Keratinocyte (primary cell): ENCODE data around the gene CLDN19. TPM values are rescaled to one million over a fixed set of nuclear protein-coding genes. Genes with fewer than 3 reads are reported as not detected.

Source experiments
- DNase-seq: peaks from one replicate; pipeline ENCODE4 v3.0.0-alpha.2; 2011; ENCODE audit warnings: low read depth, missing footprints, low spot score
- FAIRE-seq: peaks from 2 replicates; lab custom pipeline; 2011; peaks lifted over from hg19 to GRCh38; lab: Jason Lieb, UNC
- H2AFZ ChIP-seq: 2 replicates; pipeline ENCODE4 v1.6.0; 2012; ENCODE audit warnings: low read length, control low read depth, inconsistent platforms; ENCODE audit not compliant: control insufficient read depth
- H3K27ac ChIP-seq: 2 replicates; pipeline ENCODE4 v1.5.1; 2011; ENCODE audit warnings: low read length; ENCODE audit not compliant: control insufficient read depth, insufficient read depth
- H3K27me3 ChIP-seq: 3 replicates; pipeline ENCODE4 v1.6.0; 2011; ENCODE audit warnings: low read length; ENCODE audit not compliant: control insufficient read depth, insufficient read depth; ENCODE audit errors: extremely low read depth
- H3K36me3 ChIP-seq, 2 experiments: 2 replicates in 1 of 2; 3 replicates in 1 of 2; pipeline ENCODE4 v1.5.1; 2011; ENCODE audit warnings: low read length in 2 of 2, mild to moderate bottlenecking in 1 of 2; ENCODE audit not compliant: control insufficient read depth in 2 of 2, insufficient read depth in 2 of 2; ENCODE audit errors: extremely low read depth in 1 of 2
- H3K4me1 ChIP-seq: 3 replicates; pipeline ENCODE4 v1.5.1; 2011; ENCODE audit warnings: low read length; ENCODE audit not compliant: control insufficient read depth, insufficient read depth; ENCODE audit errors: extremely low read depth
- H3K4me2 ChIP-seq: 3 replicates; pipeline ENCODE4 v1.6.0; 2011; ENCODE audit warnings: low read depth, low read length; ENCODE audit not compliant: control insufficient read depth, insufficient read depth; ENCODE audit errors: extremely low read depth
- H3K4me3 ChIP-seq, 3 experiments: fragments of 200-600 bp in 1 of 3; sonication (generic) in 1 of 3; 2 replicates in 2 of 3; 3 replicates in 1 of 3; pipeline ENCODE4 v1.5.1; 2011 to 2016; ENCODE audit warnings: low read length in 3 of 3, mild to moderate bottlenecking in 3 of 3, control low read depth in 2 of 3, inconsistent platforms in 1 of 3, low read depth in 1 of 3, mixed read lengths in 1 of 3, mixed run types in 1 of 3, moderate library complexity in 1 of 3; ENCODE audit not compliant: control insufficient read depth in 2 of 3, insufficient read depth in 2 of 3; ENCODE audit errors: extremely low read depth in 1 of 3
- H3K79me2 ChIP-seq: 2 replicates; pipeline ENCODE4 v1.6.0; 2012; ENCODE audit warnings: low read length; ENCODE audit not compliant: control insufficient read depth, insufficient read depth
- H3K9ac ChIP-seq: 3 replicates; pipeline ENCODE4 v1.6.0; 2011; ENCODE audit warnings: low read length; ENCODE audit not compliant: control insufficient read depth, insufficient read depth; ENCODE audit errors: extremely low read depth
- H3K9me1 ChIP-seq: 3 replicates; pipeline ENCODE4 v1.6.0; 2011; ENCODE audit warnings: low read length; ENCODE audit not compliant: control insufficient read depth, insufficient read depth; ENCODE audit errors: extremely low read depth
- H3K9me3 ChIP-seq: 2 replicates; pipeline ENCODE4 v1.5.1; 2012; ENCODE audit warnings: low read depth, low read length; ENCODE audit not compliant: control insufficient read depth
- H4K20me1 ChIP-seq: 3 replicates; pipeline ENCODE4 v1.6.0; 2011; ENCODE audit warnings: low read length; ENCODE audit not compliant: control insufficient read depth, insufficient read depth; ENCODE audit errors: extremely low read depth
- EZH2 ChIP-seq: IDR thresholded peaks from one replicate; pipeline ENCODE4 v1.6.1; 2012; ENCODE audit warnings: inconsistent platforms, mild to moderate bottlenecking, low read length, moderate library complexity
- dilution Hi-C: fragments of 300-500 bp; cut with MboI; formaldehyde crosslinking; loops from one replicate; pipeline ENCODE4 v1.7.0; 2020; ENCODE audit warnings: low sequenced_read_pairs; ENCODE audit not compliant: extremely low pct_ligation_motif_present
- polyA plus RNA-seq, 5 experiments: library from polyadenylated mRNA; depleted of rRNA in 3 of 5; stranded (reverse) in 3 of 5; stranded (forward) in 1 of 5; unstranded in 1 of 5; fragments of >200 nt; gene quantifications; 1 replicate in 1 of 5; 2 replicates in 3 of 5; 3 replicates in 1 of 5; pipeline versions ENCODE4 v1.2.1 to v1.2.3, GENCODE V29; 2011 to 2012; ENCODE audit warnings: missing spikeins in 2 of 5, low read depth in 1 of 5, low replicate concordance in 1 of 5
- TF ChIP-seq, protein P1 (sequence below), 3 experiments: IDR thresholded peaks in 1 of 3; conservative IDR thresholded peaks in 1 of 3; optimal IDR thresholded peaks in 1 of 3; 2 replicates in 2 of 3; 3 replicates in 1 of 3; pipeline versions ENCODE3 to v1.5.1; 2011; ENCODE audit warnings: low read length in 3 of 3, mild to moderate bottlenecking in 3 of 3, moderate library complexity in 2 of 3, control low read depth in 1 of 3, inconsistent platforms in 1 of 3; ENCODE audit not compliant: insufficient read depth in 2 of 3; ENCODE audit errors: extremely low read depth in 1 of 3

CLDN19 gene
- polyA plus RNA-seq, 1 donor (not counting 4 experiments of a cell fraction or from before 2014, with no cell fraction given) = not detected

DNA sequence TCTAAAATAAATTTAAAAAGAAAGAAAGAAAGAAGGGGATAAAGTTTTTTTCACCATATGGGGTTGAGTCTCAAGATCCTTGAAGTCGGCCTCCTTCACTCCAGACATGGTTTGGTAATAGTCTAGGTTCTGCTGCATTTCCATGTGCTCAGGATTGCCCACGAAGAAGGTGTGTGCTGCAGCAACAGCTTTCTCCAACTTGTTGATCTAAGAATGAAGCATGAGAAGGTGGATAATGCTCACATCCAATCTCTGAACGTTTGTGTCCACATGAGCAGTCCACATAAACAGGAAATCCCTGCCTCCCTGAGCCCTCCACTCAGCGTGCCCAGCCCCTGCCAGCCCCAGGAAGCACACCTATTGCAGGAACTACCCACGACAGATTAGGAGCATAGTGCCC lies 22.2 kb upstream of the CLDN19 start:
- dilution Hi-C loops = no loop called here
- peaks cover 26% of the 10 kb centered on the region for H3K79me2 ChIP-seq
- FAIRE-seq = no peak

DNA sequence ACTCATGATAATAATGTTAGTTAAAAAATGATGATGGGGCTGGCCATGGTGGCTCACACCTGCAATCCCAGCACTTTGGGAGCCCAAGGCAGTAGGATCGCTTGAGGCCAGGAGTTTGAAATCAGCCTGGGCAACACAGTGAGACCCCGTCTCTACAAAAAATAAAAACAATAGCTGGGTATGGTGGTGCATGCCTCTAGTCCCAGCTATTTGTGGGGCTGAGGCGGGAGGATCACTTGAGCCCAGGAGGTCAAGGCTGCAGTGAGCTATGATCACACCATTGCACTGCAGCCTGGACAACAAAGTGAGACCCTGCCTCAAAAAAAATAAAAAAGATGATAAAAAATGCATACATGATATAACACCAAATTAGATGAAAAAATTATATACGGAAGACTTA lies 21.5 kb upstream of the CLDN19 start:
- Histone ChIP-seq H3K9me1 (no peaks in the 10 kb centered on the region), H3K9me3 (no peaks in the 10 kb centered on the region), H3K79me2 (peaks cover 24% of the 10 kb centered on the region), H3K9ac (no peak overlapping the region), H3K27me3 (no peaks in the 10 kb centered on the region), H3K4me3 (no peak overlapping the region), H4K20me1 (no peaks in the 10 kb centered on the region), H3K4me1 (peaks cover 13% of the 10 kb centered on the region), H3K4me2 (no peak overlapping the region), H3K27ac (no peak overlapping the region), H2AFZ (no peak overlapping the region), H3K36me3 (peaks cover 7 to 14% of the 10 kb centered on the region in 2 experiments)
- no peak for DNase-seq
- TF ChIP-seq, protein P1, sequence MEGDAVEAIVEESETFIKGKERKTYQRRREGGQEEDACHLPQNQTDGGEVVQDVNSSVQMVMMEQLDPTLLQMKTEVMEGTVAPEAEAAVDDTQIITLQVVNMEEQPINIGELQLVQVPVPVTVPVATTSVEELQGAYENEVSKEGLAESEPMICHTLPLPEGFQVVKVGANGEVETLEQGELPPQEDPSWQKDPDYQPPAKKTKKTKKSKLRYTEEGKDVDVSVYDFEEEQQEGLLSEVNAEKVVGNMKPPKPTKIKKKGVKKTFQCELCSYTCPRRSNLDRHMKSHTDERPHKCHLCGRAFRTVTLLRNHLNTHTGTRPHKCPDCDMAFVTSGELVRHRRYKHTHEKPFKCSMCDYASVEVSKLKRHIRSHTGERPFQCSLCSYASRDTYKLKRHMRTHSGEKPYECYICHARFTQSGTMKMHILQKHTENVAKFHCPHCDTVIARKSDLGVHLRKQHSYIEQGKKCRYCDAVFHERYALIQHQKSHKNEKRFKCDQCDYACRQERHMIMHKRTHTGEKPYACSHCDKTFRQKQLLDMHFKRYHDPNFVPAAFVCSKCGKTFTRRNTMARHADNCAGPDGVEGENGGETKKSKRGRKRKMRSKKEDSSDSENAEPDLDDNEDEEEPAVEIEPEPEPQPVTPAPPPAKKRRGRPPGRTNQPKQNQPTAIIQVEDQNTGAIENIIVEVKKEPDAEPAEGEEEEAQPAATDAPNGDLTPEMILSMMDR (optimal IDR thresholded peaks at IDR 0.05 in 1 of 3, IDR thresholded peaks at IDR 0.05 in 1 of 3, conservative IDR thresholded peaks at IDR 0.05 in 1 of 3; ENCODE audit: extremely low read depth in 1 of 3, insufficient read depth in 2 of 3, low read length in 3 of 3) = no peak
- TF ChIP-seq EZH2 = no peak
- dilution Hi-C loops = no loop called here
- no peak for FAIRE-seq

More for the DNA sequence above, 22.2 kb upstream of the CLDN19 start:
- TF ChIP-seq, protein P1 (optimal IDR thresholded peaks at IDR 0.05 in 1 of 3, IDR thresholded peaks at IDR 0.05 in 1 of 3, conservative IDR thresholded peaks at IDR 0.05 in 1 of 3; ENCODE audit: extremely low read depth in 1 of 3, insufficient read depth in 2 of 3, low read length in 3 of 3) = no peak
- no peak for TF ChIP-seq EZH2
- no peaks in the 10 kb centered on the region for H3K9me3 ChIP-seq
- H3K36me3 ChIP-seq = peaks cover 6 to 8% of the 10 kb centered on the region in 2 experiments
- H3K4me3 ChIP-seq = no peak overlapping the region
- no peak overlapping the region for H3K4me2 ChIP-seq
- DNase-seq = no peak
- no peaks in the 10 kb centered on the region for H3K9me1 ChIP-seq
- H3K4me1 ChIP-seq = peaks cover 13% of the 10 kb centered on the region
- H4K20me1 ChIP-seq = no peaks in the 10 kb centered on the region
- no peaks in the 10 kb centered on the region for H3K27me3 ChIP-seq
- no peak overlapping the region for H2AFZ ChIP-seq
- no peak overlapping the region for H3K9ac ChIP-seq
- no peak overlapping the region for H3K27ac ChIP-seq
